Middle frontal gyrus (tissue), 1 donor: ENCODE results near the gene HDDC3.
"Not testable (repeated sequence)": the region's sequence is repeated elsewhere in the genome, so short reads cannot be mapped to it uniquely, and the experiment has no call there.

Experiments
- DNase-seq: peaks from one replicate; pipeline ENCODE4 v3.0.0-alpha.2; 2015; ENCODE audit warnings: low spot score; ENCODE audit errors: extremely low spot score

HDDC3 gene

DNA sequence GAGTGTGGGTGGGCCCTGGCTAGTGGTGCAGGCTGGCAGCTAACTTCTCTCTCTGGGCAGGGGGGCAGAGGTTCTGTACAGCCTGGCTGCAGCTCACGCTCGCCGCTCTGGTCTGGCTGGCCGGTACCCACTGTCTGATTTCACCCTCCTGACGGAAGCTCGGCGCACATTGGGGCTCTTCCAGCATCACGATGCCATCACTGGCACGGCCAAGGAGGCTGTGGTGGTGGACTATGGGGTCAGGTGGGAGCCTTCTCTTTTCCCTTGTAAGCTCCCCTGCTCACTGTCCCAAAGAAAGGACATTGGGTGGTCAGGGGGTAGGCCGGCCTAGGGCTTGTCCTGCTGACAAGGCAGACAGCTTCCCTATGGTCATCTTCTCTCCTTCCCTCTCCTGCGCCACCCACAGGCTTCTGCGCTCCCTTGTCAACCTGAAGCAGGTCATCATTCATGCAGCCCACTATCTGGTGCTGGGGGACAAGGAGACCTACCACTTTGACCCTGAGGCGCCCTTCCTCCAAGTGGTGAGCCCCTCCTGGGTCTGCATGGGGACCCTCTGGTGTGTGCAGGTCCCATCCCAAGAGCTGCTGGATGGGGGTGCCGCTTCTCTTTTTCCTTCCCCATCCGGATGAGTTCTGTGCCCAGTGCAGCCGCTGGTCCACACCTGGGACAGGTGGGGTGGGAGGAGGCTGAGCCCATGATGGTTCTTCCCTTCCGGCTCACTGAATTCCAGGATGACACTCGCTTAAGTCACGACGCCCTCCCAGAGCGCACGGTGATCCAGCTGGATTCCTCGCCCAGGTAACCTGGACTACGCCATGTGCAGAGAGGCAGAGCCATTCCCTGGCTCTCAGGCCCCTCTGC, 21.7 kb downstream of the HDDC3 start:
- no peak for DNase-seq

DNA sequence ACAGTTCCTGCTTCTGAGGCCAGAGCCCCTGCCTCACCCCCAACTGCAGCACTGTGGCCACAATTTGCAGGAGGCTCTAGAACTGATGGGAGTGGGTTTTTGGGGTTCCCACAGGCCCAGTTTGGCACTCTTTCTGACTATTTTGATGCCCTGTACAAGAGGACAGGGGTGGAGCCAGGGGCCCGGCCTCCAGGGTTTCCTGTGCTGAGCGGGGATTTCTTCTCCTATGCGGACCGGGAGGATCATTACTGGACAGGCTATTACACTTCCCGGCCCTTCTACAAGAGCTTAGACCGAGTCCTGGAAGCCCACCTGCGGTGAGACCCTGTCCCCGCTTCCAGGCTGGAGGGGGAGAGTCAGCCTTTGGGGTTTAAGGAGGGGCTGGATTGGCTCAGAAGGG, 22.4 kb downstream of the HDDC3 start:
- no peak for DNase-seq

DNA sequence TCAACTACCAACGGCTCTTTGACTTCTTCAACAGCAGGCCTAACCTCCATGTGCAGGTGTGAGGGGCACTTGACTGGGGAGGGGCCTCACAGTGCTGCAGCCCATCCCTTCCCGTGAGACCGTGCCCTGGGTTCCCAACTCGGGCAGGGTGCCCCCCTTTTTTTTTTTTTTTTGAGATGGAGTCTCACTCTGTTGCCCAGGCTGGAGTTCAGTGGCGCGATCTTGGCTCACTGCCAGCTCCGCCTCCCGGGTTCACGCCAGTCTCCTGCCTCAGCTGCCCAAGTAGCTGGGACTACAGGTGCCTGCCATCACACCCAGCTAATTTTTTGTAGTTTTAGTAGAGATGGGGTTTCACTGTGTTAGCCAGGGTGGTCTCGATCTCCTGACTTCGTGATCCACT, 22.9 kb downstream of the HDDC3 start:
- DNase-seq: not testable (repeated sequence)

DNA sequence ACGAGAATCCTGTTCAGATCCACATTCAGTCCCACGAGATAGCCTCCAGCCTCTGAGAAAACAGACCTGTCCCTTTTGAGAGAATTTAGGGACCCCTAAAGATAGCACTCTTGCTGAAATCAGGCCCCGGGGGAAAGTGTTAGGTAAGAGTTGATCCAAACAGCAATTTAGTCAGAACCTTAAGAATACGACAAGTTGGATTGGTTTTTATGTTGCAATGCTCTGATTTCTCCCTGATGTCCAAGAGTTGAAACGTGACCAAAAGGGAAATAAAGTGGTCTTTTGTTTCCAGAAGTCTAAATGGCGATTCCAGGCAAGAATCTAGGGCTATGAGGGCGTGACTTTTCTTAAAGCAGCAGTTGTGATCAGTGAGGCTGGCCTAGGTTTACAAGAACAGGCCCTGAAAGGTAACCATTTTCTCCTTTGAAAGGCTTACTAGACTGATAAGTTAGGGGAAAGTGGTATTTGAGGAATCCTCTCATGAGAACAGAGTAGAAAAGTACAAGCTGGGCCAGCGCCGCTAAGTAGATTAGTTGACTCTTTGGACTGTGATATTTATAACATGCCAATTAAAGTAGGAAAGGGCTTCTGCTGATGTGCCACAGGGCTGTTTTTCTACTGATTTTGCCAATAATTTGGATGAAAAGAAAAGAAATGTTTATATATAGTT, 24.4 kb downstream of the HDDC3 start:
- DNase-seq: no peak

DNA sequence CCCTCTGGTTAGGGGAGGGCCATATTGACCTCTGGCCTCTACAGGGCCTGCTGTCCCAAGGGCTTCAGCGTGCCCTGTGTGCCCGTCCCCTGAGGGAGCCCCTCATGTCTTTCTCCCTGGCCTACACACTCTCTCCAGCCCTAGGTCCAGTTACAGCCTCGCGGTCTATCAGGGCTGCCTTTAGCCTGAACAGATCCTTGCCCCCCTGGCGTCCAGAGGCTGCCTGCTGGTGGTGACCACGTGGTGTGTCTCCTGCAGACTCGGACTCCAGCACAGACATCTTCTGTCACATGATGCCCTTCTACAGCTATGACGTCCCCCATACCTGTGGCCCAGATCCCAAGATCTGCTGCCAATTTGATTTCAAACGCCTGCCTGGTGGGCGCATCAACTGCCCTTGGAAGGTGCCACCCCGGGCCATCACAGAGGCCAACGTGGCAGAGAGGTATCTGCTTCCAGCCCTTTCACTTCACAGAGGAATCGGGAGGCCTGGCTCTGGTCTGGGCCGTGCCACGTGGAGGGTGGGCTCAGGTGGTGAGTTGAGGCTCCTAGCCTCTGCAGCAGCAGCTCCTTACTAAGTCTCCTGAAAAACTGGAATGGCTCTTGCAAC, 25.2 kb downstream of the HDDC3 start:
- DNase-seq: no peak

DNA sequence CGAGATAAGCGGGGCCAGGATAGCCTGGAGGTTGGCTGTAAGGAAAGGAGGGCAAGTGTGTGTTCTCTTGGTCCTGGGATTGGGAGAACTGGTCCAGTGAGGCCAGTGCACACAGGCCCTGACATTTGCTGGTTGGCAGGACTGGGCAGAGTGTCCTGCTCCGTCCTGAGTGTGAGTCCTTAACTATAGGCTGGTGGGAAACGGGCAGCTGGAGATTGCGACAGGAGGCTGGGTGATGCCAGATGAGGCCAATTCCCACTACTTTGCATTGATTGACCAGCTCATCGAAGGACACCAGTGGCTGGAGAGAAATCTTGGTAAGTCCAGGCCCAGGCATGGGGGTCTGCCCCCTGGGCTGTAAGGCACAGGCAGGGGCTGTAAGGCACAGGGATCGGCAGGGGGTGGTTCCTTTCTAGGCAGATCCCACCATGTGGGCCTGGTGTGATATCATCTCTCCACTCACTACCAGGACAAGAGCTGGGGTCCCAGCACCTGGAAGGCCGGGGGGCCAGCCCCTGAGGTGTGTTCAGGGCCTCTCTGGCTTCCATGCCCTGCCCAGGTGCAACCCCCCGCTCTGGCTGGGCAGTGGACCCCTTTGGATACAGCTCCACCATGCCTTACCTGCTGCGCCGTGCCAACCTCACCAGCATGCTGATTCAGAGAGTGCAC, 26.0 kb downstream of the HDDC3 start:
- no peak for DNase-seq

DNA sequence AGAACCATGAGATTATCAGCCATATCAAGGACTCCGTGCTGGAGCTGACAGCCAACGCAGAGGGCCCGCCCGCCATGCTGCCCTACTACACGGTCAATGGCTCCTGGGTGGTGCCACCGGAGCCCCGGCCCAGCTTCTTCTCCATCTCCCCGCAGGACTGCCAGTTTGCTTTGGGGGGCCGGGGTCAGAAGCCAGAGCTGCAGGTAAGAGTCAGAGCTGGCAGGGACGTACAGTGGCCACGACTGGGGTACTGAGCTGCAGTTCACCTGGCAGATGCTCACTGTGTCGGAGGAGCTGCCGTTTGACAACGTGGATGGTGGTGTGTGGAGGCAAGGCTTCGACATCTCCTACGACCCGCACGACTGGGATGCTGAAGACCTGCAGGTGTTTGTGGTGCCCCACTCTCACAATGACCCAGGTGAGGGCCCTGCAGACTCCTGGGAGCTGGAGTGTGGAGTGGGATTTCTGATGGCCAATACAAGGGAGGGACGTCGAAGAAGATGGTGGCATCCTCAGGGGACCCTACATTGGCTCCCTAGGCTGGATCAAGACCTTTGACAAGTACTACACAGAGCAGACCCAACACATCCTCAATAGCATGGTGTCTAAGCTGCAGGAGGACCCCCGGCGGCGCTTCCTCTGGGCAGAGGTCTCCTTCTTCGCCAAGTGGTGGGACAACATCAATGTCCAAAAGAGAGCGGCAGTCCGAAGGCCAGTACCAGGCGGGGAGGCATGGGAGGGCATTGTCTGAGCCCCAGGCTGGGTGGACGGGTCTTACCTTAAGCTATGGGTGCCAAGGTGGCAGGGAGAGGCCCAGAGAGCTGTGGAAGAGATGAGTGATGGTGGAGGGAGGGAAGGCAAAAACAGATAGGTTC, 26.8 kb downstream of the HDDC3 start:
- DNase-seq: no peak

DNA sequence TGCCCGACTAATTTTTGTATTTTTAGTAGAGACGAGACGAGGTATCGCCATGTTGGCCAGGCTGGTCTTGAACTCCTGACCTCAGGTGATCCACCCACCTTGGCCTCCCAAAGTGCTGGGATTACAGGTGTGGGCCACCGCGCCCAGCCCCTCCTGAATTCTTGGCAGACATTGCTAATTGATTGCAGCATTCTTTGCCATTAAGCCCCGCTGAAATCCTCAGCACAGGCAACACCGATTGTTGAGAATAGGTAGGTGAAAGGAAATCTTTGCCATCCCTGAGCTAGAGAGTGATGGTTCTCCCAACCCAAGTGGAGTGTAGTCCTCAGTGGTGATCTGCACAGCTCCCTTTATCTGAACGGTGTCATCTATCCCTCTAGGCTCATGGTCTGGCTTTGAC, 27.6 kb downstream of the HDDC3 start:
- no peak for DNase-seq

DNA sequence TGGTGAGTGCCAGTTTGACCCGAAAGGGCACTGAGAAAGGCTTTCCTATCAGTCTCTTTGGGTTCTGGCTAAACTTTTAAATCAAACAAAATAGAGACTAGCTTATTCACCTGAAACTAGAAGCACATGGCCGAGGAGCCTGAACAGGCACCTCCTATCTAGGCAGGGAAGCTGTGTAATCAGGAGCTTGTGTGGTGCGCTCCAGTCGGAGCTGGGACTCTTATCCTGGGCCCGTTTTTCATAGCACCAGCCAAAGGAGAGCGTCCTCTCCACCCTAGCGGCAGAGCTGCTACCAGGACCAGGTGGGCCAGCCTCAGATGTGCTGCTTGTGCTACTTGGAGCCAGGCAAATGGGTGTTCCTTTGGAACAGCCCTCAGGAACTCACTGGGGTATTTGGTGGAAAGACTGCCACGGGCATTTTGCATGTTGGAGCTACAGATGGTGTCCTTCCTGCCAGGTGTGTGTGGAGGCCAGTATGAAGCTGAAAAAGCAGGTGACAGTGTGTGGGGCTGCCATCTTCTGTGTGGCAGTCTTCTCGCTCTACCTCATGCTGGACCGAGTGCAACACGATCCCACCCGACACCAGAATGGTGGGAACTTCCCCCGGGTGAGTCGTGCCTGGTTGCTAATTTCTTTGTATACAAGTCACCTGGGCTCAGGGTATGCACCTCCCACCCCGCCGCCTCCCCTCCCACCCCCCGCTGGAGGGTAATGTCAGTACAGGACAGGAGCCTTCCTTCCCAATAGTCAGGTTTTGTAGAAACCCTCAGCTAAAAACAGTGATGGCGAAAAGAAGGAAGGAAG, 28.4 kb downstream of the HDDC3 start:
- DNase-seq: no peak

DNA sequence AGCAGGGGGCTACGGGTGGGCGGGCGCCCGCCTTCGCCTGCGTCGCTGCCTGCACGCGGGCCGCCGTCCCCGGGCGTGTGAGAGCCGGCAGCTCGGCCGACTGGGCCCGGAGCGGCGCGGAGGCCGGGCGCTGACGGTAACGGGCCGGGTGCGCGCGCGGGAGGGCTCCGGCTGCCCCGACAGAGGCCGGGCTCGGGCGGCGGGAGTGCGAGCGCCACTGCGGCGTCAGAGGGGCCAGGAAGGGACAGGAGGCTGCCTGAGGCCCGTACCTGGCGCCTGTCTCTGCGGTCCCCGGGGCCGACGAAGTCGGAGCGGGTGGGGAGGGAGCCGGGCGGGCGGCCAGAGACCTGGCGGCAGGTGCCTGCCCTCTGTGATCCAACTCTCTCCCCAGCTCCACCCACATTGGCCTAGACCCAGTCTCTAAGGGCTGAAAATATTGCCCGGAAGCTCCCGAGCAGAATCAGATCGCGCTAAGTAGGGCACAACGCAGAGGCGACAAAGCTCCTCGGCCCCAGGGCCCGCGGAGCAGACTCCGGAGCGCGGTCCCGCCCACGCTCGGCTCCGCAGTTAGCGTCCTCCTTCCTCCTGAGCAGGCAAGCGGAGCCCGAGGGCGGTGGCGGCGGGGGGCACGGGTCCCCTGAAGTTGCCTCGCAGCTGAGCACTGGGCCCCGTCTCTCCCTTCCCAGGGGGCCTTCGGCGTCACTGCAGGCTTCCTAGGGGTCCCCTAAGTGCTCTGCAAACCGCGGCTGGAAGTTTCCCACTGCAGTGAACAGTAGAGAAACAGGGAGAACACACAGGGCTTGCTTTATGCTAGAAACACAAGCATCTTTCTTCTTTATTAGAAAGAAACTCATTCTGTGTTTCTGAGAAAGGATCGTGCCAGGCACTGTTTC, 29.3 kb downstream of the HDDC3 start, which contains the start of gene MAN2A2:
Gene MAN2A2, plus strand, starts transcription at position 463 of the 893 bp plus-strand sequence. CDS start 906 bp downstream, outside the sequence.
- peak; percentile 42 for DNase-seq

DNA sequence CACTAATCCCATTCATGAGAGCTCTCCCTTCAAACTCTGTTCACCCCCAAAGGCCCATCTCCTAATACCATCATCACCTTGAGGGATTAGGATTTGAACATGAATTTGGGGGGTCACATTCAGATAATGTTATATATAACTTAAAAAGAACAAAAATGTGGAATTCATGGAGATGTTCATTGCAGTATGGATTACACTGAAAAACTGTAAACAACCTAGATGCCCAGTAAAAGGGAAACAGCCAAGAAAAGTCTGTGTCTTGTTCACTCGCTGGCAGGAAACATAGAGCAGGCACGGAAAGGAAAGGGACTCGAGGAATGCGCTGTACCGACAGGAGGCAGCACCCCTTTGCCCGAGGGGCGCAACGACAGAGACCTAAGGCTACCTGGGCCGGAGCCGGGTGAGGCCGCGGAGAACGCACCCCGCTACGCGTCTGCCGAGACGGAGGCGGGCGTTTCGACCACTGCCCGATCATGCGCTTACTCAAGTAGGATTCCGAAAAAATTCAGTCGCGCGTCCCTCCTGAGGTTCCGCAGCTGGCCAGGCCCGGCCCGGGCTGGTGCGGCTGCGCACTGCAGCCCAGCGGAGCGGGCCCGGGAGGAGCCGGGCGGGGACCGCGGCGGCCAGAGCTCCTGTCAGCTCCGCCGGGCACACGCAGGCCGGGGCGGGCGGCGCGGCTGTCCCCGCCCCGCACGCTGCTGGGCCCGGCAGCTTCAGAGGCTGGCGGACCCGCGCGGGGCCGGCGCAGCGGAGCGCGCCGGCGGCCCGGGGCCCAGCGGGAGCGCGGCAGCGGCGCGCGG, 30.1 kb downstream of the HDDC3 start:
- DNase-seq: peak; percentile 63

DNA sequence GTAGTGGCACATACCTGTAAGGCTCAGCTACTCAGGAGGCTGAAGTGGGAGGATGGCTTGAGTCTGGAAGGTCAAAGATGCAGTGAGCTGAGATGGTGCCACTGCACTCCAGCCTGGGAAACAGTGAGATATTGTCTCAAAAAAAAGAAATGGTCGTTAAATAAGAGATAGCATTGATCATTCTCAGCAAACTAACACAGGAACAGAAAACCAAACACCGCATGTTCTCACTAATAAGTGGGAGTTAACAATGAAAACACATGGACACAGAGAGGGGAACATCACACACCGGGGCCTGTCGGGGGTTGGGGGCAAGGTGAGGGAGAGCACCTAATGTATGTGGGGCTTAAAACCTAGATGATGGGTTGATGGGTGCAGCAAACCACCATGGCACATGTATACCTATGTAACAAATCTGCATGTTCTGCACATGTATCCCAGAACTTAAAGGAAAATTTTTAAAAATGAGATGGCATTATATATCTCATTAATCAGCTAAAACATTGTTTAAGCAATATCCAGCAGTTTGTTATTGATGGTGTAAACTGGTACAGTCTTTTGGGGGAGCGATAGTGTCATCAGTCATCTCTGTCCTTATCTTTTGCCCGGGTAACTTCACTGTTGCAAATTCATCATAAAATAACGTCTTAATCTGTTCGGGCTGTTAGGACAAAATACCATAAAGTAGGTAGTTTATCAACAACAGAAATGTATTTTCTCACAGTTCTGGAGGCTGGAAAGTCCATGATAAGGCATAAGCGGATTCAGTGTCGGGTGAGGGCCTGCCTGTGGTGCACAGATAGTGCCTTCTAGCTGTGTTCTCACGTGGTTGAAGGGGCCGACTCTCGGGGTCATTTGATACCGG, 30.9 kb downstream of the HDDC3 start:
- no peak for DNase-seq

DNA sequence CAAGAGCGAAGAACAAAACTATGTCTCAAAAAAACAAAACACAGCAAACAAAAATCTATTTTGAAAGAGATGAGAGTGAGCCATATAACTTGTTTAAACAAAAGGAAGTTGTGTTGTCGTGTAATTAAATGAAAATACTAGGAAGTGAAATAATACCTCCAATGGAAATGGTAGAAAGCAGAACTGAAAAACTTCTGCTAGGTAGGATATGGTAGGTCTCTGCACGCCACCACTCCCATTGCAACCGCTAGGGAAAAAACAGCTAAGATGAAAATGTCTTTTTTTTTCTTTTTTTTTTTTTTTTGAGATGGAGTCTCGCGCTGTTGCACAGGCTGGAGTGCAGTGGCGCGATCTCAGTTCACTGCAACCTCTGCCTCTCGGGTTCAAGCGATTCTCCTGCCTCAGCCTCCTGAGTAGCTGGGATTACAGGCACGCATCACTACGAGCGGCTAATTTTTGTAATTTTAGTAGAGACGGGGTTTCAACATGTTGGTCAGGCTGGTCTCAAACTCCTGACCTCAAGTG, 35.2 kb downstream of the HDDC3 start:
- not testable (repeated sequence) for DNase-seq

DNA sequence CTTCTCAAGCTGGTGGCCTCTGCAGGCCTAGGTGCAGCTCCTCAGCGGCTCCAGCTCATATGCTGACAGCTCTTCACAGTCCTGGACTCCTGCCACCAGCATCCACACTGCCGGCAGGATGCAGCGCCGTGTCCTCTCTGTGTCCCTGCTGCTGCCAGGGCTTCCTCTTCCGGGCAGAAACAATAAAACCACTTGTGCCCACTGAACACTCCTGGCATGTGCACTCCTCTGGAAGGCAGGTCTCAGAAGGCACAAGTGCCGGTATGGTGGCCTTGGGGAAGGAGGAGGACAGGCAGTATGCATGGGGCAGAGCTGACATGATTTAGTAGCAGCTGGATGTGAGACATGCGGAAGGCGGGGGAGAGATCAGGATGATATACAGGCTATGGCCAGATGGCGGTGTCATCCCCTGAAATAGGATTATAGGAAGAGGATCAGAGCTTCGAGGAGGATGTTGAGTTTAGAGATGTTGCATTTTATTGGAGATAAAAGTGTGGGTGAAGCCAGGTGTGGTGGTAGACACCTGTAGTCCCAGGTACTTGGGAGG, 36.7 kb downstream of the HDDC3 start:
- peak; percentile 52 for DNase-seq

DNA sequence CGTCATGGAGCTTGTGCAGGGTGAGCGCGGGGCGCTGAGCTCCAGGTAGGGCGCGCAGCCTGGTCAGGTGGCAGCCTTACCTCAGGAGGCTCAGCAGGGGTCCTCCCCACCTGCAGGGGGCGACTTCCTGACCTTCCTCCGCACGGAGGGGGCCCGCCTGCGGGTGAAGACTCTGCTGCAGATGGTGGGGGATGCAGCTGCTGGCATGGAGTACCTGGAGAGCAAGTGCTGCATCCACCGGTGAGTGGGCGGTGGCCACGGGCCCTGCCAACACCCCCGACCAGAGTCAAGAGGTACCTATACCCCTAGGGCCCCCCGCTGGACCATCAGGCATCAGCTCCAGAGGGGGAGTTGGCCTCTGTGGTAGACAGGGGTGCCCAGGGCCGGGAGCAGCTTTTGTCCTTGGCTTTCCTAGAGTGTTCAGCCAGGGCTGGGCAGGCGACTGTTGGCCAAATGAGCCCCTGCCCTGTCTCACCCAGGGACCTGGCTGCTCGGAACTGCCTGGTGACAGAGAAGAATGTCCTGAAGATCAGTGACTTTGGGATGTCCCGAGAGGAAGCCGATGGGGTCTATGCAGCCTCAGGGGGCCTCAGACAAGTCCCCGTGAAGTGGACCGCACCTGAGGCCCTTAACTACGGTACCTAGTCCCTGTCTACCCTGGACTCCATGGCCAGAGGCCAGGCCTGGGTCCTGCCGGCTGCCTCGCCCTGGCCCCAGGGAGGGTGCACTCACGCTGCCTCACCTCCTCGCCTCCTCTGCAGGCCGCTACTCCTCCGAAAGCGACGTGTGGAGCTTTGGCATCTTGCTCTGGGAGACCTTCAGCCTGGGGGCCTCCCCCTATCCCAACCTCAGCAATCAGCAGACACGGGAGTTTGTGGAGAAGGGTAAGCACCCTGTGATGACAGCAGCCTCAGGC, 38.9 kb downstream of the HDDC3 start:
- DNase-seq: no peak
